Measurements from ENCODE around the gene DCAF6.

Gene DCAF6

DNA sequence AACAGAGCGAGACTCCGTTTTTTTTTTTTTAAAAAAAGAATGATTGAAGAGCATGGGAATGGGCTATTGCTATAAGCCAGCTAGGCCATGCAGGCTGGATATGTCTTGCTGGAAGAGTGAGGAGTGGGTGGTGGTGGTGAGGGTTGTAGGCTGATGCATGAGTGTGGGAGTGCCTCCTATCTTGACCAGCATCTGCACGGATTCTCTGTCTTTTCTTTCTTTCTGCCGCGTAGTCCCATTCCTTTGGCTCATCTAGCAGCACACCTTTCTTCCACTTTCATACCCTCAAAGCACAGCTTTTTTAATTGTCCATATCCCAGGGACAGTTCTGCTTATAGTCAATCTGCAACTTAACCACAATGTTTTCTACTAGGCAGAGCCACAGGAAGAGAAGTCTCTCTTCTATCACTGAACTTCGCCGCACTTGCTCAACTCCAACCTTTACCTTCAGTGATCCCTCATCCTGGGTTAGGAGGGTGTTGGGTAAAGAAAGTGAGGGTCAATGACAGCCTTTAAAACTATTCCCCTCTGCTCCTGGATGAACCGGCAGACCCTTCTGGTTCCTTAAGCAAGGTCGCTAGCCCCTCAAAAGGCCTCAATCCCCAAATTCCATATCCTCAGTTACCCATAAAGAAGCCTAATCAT is 37.8 kb upstream of the DCAF6 start:
- Histone ChIP-seq H2BK12ac (ENCODE audit: low read length) (no peak overlapping the region), H4K8ac (ENCODE audit: low read depth, low read length) (no peak overlapping the region), H3K4me2 (ENCODE audit: low read length) (no peak overlapping the region), H3K27me3 (ENCODE audit: insufficient read depth, low read length) (no peaks in the 10 kb centered on the region), H3K79me2 (ENCODE audit: control insufficient read depth, insufficient read depth, low read length, poor library complexity) (peaks cover 5% of the 10 kb centered on the region), H3K14ac (ENCODE audit: low read length) (no peak overlapping the region), H2BK5ac (ENCODE audit: low read depth, low read length, poor library complexity) (no peak overlapping the region), H3K9ac (ENCODE audit: low read length) (no peak overlapping the region), H3K23ac (ENCODE audit: low read length) (no peak overlapping the region), H3K9me3 (ENCODE audit: insufficient read depth, low read depth, low read length) (no peaks in the 10 kb centered on the region), H3K4ac (ENCODE audit: low read depth, low read length) (no peak overlapping the region), H2AFZ (ENCODE audit: insufficient read depth, low read length, poor library complexity) (no peak overlapping the region), H3K36me3 (ENCODE audit: control insufficient read depth in 1 of 2, insufficient read depth in 2 of 2, low read length in 2 of 2) (peaks cover 5 to 9% of the 10 kb centered on the region in 2 experiments), H3K18ac (ENCODE audit: low read length) (no peak overlapping the region), H3K79me1 (ENCODE audit: low read length) (no peaks in the 10 kb centered on the region), H3K4me3 (ENCODE audit: low read depth, low read length) (no peak overlapping the region), H3K27ac (ENCODE audit: low read depth, low read length) (no peak overlapping the region), H4K12ac (ENCODE audit: low read depth, low read length) (no peak overlapping the region), H2AK5ac (ENCODE audit: low read length) (no peak overlapping the region), H2BK120ac (ENCODE audit: insufficient read depth, low read length, poor library complexity) (no peak overlapping the region), H4K91ac (ENCODE audit: low read depth, low read length) (no peak overlapping the region), H3K4me1 (ENCODE audit: control insufficient read depth in 1 of 2, insufficient read depth in 2 of 2, low read length in 2 of 2) (peaks cover 0 to under 1% of the 10 kb centered on the region in 2 experiments)
- WGBS (ENCODE audit: extremely low coverage, insufficient coverage, insufficient read length), result no CpG with 5 or more reads among the region's 9 CpGs
- DNase-seq, result no peak

DNA sequence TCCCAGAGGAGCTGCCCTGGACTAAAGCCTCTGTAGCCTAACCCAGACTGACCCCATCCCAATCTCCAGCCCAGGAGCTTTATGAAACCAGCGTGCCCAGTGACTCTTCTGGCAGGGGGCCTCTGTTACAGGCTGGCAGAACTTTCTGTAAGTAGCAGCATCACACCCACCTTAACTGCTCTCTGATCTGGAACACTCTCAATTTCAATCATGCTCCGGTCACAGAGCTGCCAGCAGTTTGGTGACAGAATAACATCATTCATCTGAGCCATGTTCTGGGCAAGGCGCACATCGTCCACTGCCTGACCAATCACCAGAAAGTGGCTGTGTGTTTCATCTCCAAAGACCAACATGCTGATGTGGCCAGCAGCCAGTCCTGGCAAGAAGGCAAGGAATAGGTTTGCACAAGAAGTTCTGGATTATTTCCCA is 37.2 kb upstream of the DCAF6 start:
- Histone ChIP-seq H3K79me2 (ENCODE audit: control insufficient read depth, insufficient read depth, low read length, poor library complexity) (peaks cover 3% of the 10 kb centered on the region), H4K91ac (ENCODE audit: low read depth, low read length) (no peak overlapping the region), H3K4me3 (ENCODE audit: low read depth, low read length) (no peak overlapping the region), H3K14ac (ENCODE audit: low read length) (no peak overlapping the region), H3K4me1 (ENCODE audit: control insufficient read depth in 1 of 2, insufficient read depth in 2 of 2, low read length in 2 of 2) (peaks cover 0 to 2% of the 10 kb centered on the region in 2 experiments), H2BK5ac (ENCODE audit: low read depth, low read length, poor library complexity) (no peak overlapping the region), H2BK120ac (ENCODE audit: insufficient read depth, low read length, poor library complexity) (no peak overlapping the region), H2AFZ (ENCODE audit: insufficient read depth, low read length, poor library complexity) (no peak overlapping the region), H3K36me3 (ENCODE audit: control insufficient read depth in 1 of 2, insufficient read depth in 2 of 2, low read length in 2 of 2) (peaks cover 5 to 9% of the 10 kb centered on the region in 2 experiments), H3K9me3 (ENCODE audit: insufficient read depth, low read depth, low read length) (no peaks in the 10 kb centered on the region), H3K4ac (ENCODE audit: low read depth, low read length) (no peak overlapping the region), H4K12ac (ENCODE audit: low read depth, low read length) (no peak overlapping the region), H3K79me1 (ENCODE audit: low read length) (no peaks in the 10 kb centered on the region), H3K18ac (ENCODE audit: low read length) (no peak overlapping the region), H3K4me2 (ENCODE audit: low read length) (no peak overlapping the region), H4K8ac (ENCODE audit: low read depth, low read length) (no peak overlapping the region), H2AK5ac (ENCODE audit: low read length) (no peak overlapping the region), H3K27me3 (ENCODE audit: insufficient read depth, low read length) (no peaks in the 10 kb centered on the region), H2BK12ac (ENCODE audit: low read length) (no peak overlapping the region), H3K9ac (ENCODE audit: low read length) (no peak overlapping the region), H3K23ac (ENCODE audit: low read length) (no peak overlapping the region), H3K27ac (ENCODE audit: low read depth, low read length) (no peak overlapping the region)
- no CpG with 5 or more reads among the region's 4 CpGs for WGBS (ENCODE audit: extremely low coverage, insufficient coverage, insufficient read length)
- no peak for DNase-seq

GRCh38 chr1:167900907-167901306 is 35.6 kb upstream of the DCAF6 start:
- no peak overlapping the region for H2BK5ac ChIP-seq (ENCODE audit: low read depth, low read length, poor library complexity)
- H3K18ac ChIP-seq (ENCODE audit: low read length), result no peak overlapping the region
- no peaks in the 10 kb centered on the region for H3K27me3 ChIP-seq (ENCODE audit: insufficient read depth, low read length)
- H3K4me2 ChIP-seq (ENCODE audit: low read length), result no peak overlapping the region
- H2BK12ac ChIP-seq (ENCODE audit: low read length), result no peak overlapping the region
- H3K4ac ChIP-seq (ENCODE audit: low read depth, low read length), result no peak overlapping the region
- no peak overlapping the region for H4K12ac ChIP-seq (ENCODE audit: low read depth, low read length)
- WGBS (ENCODE audit: extremely low coverage, insufficient coverage, insufficient read length), result no CpG with 5 or more reads among the region's 4 CpGs
- no peak overlapping the region for H2AK5ac ChIP-seq (ENCODE audit: low read length)
- no peak overlapping the region for H3K4me3 ChIP-seq (ENCODE audit: low read depth, low read length)
- no peak overlapping the region for H3K23ac ChIP-seq (ENCODE audit: low read length)
- no peak overlapping the region for H3K14ac ChIP-seq (ENCODE audit: low read length)
- H3K79me2 ChIP-seq (ENCODE audit: control insufficient read depth, insufficient read depth, low read length, poor library complexity), result peaks cover 3% of the 10 kb centered on the region
- H3K36me3 ChIP-seq (ENCODE audit: control insufficient read depth in 1 of 2, insufficient read depth in 2 of 2, low read length in 2 of 2), result peaks cover 5 to 8% of the 10 kb centered on the region in 2 experiments
- no peak overlapping the region for H4K91ac ChIP-seq (ENCODE audit: low read depth, low read length)
- peaks cover 5 to 8% of the 10 kb centered on the region in 2 experiments for H3K4me1 ChIP-seq (ENCODE audit: control insufficient read depth in 1 of 2, insufficient read depth in 2 of 2, low read length in 2 of 2)
- no peak overlapping the region for H2AFZ ChIP-seq (ENCODE audit: insufficient read depth, low read length, poor library complexity)
- H3K9ac ChIP-seq (ENCODE audit: low read length), result no peak overlapping the region
- peak in 1 of 2 donors; percentile 36 for DNase-seq
- H3K27ac ChIP-seq (ENCODE audit: low read depth, low read length), result no peak overlapping the region
- H3K79me1 ChIP-seq (ENCODE audit: low read length), result no peaks in the 10 kb centered on the region
- no peaks in the 10 kb centered on the region for H3K9me3 ChIP-seq (ENCODE audit: insufficient read depth, low read depth, low read length)
- H2BK120ac ChIP-seq (ENCODE audit: insufficient read depth, low read length, poor library complexity), result no peak overlapping the region
- no peak overlapping the region for H4K8ac ChIP-seq (ENCODE audit: low read depth, low read length)

- Histone ChIP-seq H2BK120ac (ENCODE audit: insufficient read depth, low read length, poor library complexity) (no peak overlapping the region), H2BK12ac (ENCODE audit: low read length) (no peak overlapping the region), H4K12ac (ENCODE audit: low read depth, low read length) (no peak overlapping the region), H3K4me3 (ENCODE audit: low read depth, low read length) (no peak overlapping the region), H3K4me2 (ENCODE audit: low read length) (peak overlapping the region; percentile 36), H2AFZ (ENCODE audit: insufficient read depth, low read length, poor library complexity) (no peak overlapping the region), H3K4me1 (ENCODE audit: control insufficient read depth in 1 of 2, insufficient read depth in 2 of 2, low read length in 2 of 2) (peaks cover 5 to 8% of the 10 kb centered on the region in 2 experiments), H3K14ac (ENCODE audit: low read length) (no peak overlapping the region), H3K9ac (ENCODE audit: low read length) (no peak overlapping the region), H4K8ac (ENCODE audit: low read depth, low read length) (no peak overlapping the region), H3K79me2 (ENCODE audit: control insufficient read depth, insufficient read depth, low read length, poor library complexity) (peaks cover 4% of the 10 kb centered on the region), H2AK5ac (ENCODE audit: low read length) (no peak overlapping the region), H3K9me3 (ENCODE audit: insufficient read depth, low read depth, low read length) (peaks cover under 1% of the 10 kb centered on the region), H3K23ac (ENCODE audit: low read length) (no peak overlapping the region), H3K36me3 (ENCODE audit: control insufficient read depth in 1 of 2, insufficient read depth in 2 of 2, low read length in 2 of 2) (peaks cover 0 to 2% of the 10 kb centered on the region in 2 experiments), H2BK5ac (ENCODE audit: low read depth, low read length, poor library complexity) (no peak overlapping the region), H3K4ac (ENCODE audit: low read depth, low read length) (no peak overlapping the region), H3K27me3 (ENCODE audit: insufficient read depth, low read length) (no peaks in the 10 kb centered on the region), H3K79me1 (ENCODE audit: low read length) (no peaks in the 10 kb centered on the region), H4K91ac (ENCODE audit: low read depth, low read length) (no peak overlapping the region), H3K27ac (ENCODE audit: low read depth, low read length) (no peak overlapping the region), H3K18ac (ENCODE audit: low read length) (no peak overlapping the region)
- no peak for DNase-seq
- no CpG with 5 or more reads among the region's 4 CpGs for WGBS (ENCODE audit: extremely low coverage, insufficient coverage, insufficient read length)
Observed at GRCh38 chr1:167904652-167905130, 31.8 kb upstream of the DCAF6 start.

Data from trophoblast cell (in vitro differentiated cells and primary cell).